ENCODE data around the gene AGRN.
"Not testable (repeated sequence)": the region's sequence is repeated elsewhere in the genome, so short reads cannot be mapped to it uniquely, and the experiment has no call there.

AGRN gene

GRCh38 chr1:1001057-1001783, 18.7 kb upstream of the AGRN start:
- DNase-seq, result peak; percentile 54

GRCh38 chr1:1003618-1004419, 16.1 kb upstream of the AGRN start:
- no peak for DNase-seq

GRCh38 chr1:1004420-1004779, 15.5 kb upstream of the AGRN start:
- peak; percentile 48 for DNase-seq

- peak; percentile 78 for DNase-seq
Measured at GRCh38 chr1:1004780-1005697, 14.9 kb upstream of the AGRN start.

- DNase-seq, result peak; percentile 47
Measured at GRCh38 chr1:1005774-1006304, 14.1 kb upstream of the AGRN start.

- DNase-seq, result peak; percentile 82
Measured at GRCh38 chr1:1006305-1007159, 13.4 kb upstream of the AGRN start.

- not testable (repeated sequence) for DNase-seq
Measured at GRCh38 chr1:1010131-1010530, 9.8 kb upstream of the AGRN start.

- DNase-seq, result no peak
Measured at GRCh38 chr1:1011396-1011949, 8.4 kb upstream of the AGRN start.

GRCh38 chr1:1012736-1013104, 7.2 kb upstream of the AGRN start:
- DNase-seq, result not testable (repeated sequence)

- peak; percentile 90 for DNase-seq
Measured at GRCh38 chr1:1013105-1013921, 6.6 kb upstream of the AGRN start, which contains the start of gene ISG15. TSS of gene ISG15 (plus strand) at chr1:1013497. CDS start at chr1:1013574, 77 bp downstream.

- peak; percentile 71 for DNase-seq
Measured at GRCh38 chr1:1013922-1014648, 5.8 kb upstream of the AGRN start.

- DNase-seq, result peak; percentile 57
Measured at GRCh38 chr1:1014799-1015681, 4.9 kb upstream of the AGRN start.

- not testable (repeated sequence) for DNase-seq
Measured at GRCh38 chr1:1017397-1018320, 2.3 kb upstream of the AGRN start.

- DNase-seq, result not testable (repeated sequence)
Measured at GRCh38 chr1:1018321-1018685, 1.6 kb upstream of the AGRN start.

- peak; percentile 88 for DNase-seq
Measured at GRCh38 chr1:1019122-1019999, 559 bp upstream of the AGRN start.

- no peak for DNase-seq
Measured at GRCh38 chr1:1020415-1021009, 592 bp downstream of the AGRN start.
